Measurements from ENCODE around the gene STK11IP. TPM values are rescaled to one million over a fixed set of nuclear protein-coding genes. Genes with fewer than 3 reads are reported as not detected.

Gene STK11IP
- total and polyA plus RNA-seq, 2 of the 13 experiments (the other 11 are each of a cell fraction or from before 2014, with no cell fraction given), result 12.8 to 24.0 TPM

DNA sequence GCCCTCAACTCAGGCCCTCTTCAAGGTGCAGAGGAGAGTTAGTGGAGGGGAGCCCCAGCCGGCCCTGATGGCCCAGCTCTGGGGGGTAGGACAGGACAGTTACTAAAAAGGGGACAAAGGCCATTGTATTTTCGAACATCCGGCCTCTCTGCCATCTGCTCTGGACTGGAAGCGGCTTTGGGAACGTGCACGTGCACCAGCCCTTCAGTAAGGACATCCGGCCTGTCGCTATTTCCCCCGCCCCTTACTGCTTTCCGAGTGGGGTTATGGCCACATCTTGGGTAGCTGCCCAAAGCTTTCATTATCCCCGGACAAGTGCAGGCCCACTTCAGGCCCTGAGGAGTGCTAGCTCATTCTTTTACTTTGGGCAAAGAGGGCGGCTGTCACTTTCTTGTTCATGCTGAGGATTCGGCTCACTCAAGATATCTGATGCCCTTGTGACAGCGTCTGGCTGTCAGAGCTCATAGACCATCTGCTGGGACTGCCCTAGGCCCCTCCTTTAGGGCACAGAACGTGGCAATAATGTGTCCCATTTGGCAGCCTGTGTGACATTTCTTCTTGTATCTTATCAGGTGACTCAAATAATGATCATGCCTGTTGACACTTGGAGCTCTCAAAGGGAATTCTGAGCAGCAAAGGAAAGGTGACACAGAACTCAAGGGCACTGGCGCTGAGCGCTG is 47.3 kb downstream of the STK11IP start:
- H3K9me3 ChIP-seq (ENCODE audit: low read length), result no peaks in the 10 kb centered on the region
- H3K4me1 ChIP-seq (ENCODE audit: insufficient read depth, low read length), result peaks cover 29% of the 10 kb centered on the region
- no peaks in the 10 kb centered on the region for H3K79me2 ChIP-seq (ENCODE audit: insufficient read depth, low read length)
- H2AFZ ChIP-seq (ENCODE audit: low read length), result no peak overlapping the region
- in situ Hi-C loops (cut with HindIII; ENCODE audit: extremely low pct_ligation_motif_present, low pct_unique_long_range_greater_than_20kb) (loop anchor here (5.0 kb wide), 1 partner anchor 103 kb away; the partner anchor contains the start of genes CHPF and TMEM198), intact Hi-C loops (cut with micrococcal nuclease; ENCODE audit: unreplicated experiment) (no loop called here)
- H3K4me3 ChIP-seq (replicated peaks in 1 of 3; ENCODE audit: insufficient read depth in 1 of 3, low read depth in 2 of 3, low read length in 3 of 3), result 0 out of 6 replicates have a peak overlapping the region, but pooled peaks of 1 of the 3 experiments have one; percentile 6
- BruUV-seq (replicated peaks), result no TSS peak
- no peak for FAIRE-seq
- no peak for DNase-seq (ENCODE audit: low spot score)
- CTCF ChIA-PET (ENCODE audit: low intra/inter-chr PET ratio, low total read pairs), result no interaction called here
- no peaks in the 10 kb centered on the region for H4K20me1 ChIP-seq (ENCODE audit: insufficient read depth, low read length)
- no peak overlapping the region for H3K9ac ChIP-seq (ENCODE audit: insufficient read depth, low read depth, low read length)
- no peak for ATAC-seq
- peaks cover 7 to 59% of the 10 kb centered on the region in 2 experiments for H3K27me3 ChIP-seq (ENCODE audit: control insufficient read depth in 1 of 2, insufficient read depth in 2 of 2, low read length in 2 of 2)
- peak overlapping the region; percentile 36; the same call in 1 of the 2 replicates for H3K4me2 ChIP-seq (ENCODE audit: low read depth, low read length)
- peak; percentile 42 for TF ChIP-seq ZNF687 (CRISPR knock-in tag; IDR thresholded peaks at IDR 0.05)
- TF ChIP-seq ZNF260 (CRISPR knock-in tag; IDR thresholded peaks at IDR 0.05; ENCODE audit: borderline replicate concordance, low read depth), result no peak
- no peak for TF ChIP-seq NCOA5 (CRISPR knock-in tag; IDR thresholded peaks at IDR 0.05)
- TF ChIP-seq GABPA (IDR thresholded peaks at IDR 0.05; ENCODE audit: low read depth, low read length), result no peak
- 0 out of 2 replicates have a peak, but pooled peaks have one; percentile 11 for TF ChIP-seq GABPA (CRISPR knock-in tag; IDR thresholded peaks at IDR 0.05; ENCODE audit: low read depth)
- 0 out of 2 replicates have a peak, but pooled peaks have one; percentile 27 for TF ChIP-seq TBX2 (CRISPR knock-in tag; IDR thresholded peaks at IDR 0.05; ENCODE audit: borderline replicate concordance)
- TF ChIP-seq BRCA1 (CRISPR knock-in tag; IDR thresholded peaks at IDR 0.05), result no peak
- TF ChIP-seq WIZ (CRISPR knock-in tag; IDR thresholded peaks at IDR 0.05), result no peak
- no peak for TF ChIP-seq ZZZ3 (CRISPR knock-in tag; IDR thresholded peaks at IDR 0.05; ENCODE audit: borderline replicate concordance)
- peak; percentile 57; the same call in 1 of the 2 replicates for TF ChIP-seq ZNF7 (CRISPR knock-in tag; IDR thresholded peaks at IDR 0.05)
- no peak for TF ChIP-seq SOX6 (IDR thresholded peaks at IDR 0.05)
- TF ChIP-seq SOX6 (CRISPR knock-in tag; IDR thresholded peaks at IDR 0.05), result 0 out of 2 replicates have a peak, but pooled peaks have one; percentile 31
- TF ChIP-seq ZMYM3 (CRISPR knock-in tag; IDR thresholded peaks at IDR 0.05), result no peak
- no peak for TF ChIP-seq FLYWCH1 (CRISPR knock-in tag; IDR thresholded peaks at IDR 0.05)
- TF ChIP-seq SOX5 (CRISPR knock-in tag; IDR thresholded peaks at IDR 0.05; ENCODE audit: borderline replicate concordance), result peak; percentile 25; the same call in 1 of the 2 replicates
- TF ChIP-seq HNF1B (CRISPR knock-in tag; IDR thresholded peaks at IDR 0.05), result 0 out of 2 replicates have a peak, but pooled peaks have one; percentile 44
- peak; percentile 74 for TF ChIP-seq BHLHE40 (IDR thresholded peaks at IDR 0.05; ENCODE audit: low read length)
- no peak for TF ChIP-seq ZNF615 (CRISPR knock-in tag; IDR thresholded peaks at IDR 0.05; ENCODE audit: borderline replicate concordance)
- no peak for TF ChIP-seq ZNF772 (CRISPR knock-in tag; IDR thresholded peaks at IDR 0.05)
- TF ChIP-seq SOX13 (IDR thresholded peaks at IDR 0.05), result no peak
- TF ChIP-seq SOX13 (CRISPR knock-in tag; conservative IDR thresholded peaks at IDR 0.05 in 1 of 2, IDR thresholded peaks at IDR 0.05 in 1 of 2), result peak in 1 of 2 experiments; percentile 31; a peak in 1 of 4 replicates
- POLR2A ChIA-PET, result interaction anchor here (0.7 to 1.4 kb wide), 2 partner anchors 47 to 74 kb away, joined by 3 read pairs; partner anchors contain the start of genes OBSL1 and STK11IP
- no peaks in the 10 kb centered on the region for H3K36me3 ChIP-seq (replicated peaks in 1 of 2; ENCODE audit: control insufficient read depth in 1 of 2, insufficient read depth in 2 of 2, low read length in 2 of 2)
- 29% methylated on average over 16 of the region's 17 CpGs for WGBS (ENCODE audit: low lambda C conversion rate)
- no peak overlapping the region for H3K27ac ChIP-seq (ENCODE audit: extremely low read length, insufficient read depth, low read length)

All from HepG2 (cell line).